ENCODE data around the gene F5. TPM values are rescaled to one million over a fixed set of nuclear protein-coding genes. Genes with fewer than 3 reads are reported as not detected.
"Not testable (repeated sequence)": the region's sequence is repeated elsewhere in the genome, so short reads cannot be mapped to it uniquely, and the experiment has no call there.

F5 gene
- total RNA-seq, 1 donor from 2014 or later = 9.1 TPM

DNA sequence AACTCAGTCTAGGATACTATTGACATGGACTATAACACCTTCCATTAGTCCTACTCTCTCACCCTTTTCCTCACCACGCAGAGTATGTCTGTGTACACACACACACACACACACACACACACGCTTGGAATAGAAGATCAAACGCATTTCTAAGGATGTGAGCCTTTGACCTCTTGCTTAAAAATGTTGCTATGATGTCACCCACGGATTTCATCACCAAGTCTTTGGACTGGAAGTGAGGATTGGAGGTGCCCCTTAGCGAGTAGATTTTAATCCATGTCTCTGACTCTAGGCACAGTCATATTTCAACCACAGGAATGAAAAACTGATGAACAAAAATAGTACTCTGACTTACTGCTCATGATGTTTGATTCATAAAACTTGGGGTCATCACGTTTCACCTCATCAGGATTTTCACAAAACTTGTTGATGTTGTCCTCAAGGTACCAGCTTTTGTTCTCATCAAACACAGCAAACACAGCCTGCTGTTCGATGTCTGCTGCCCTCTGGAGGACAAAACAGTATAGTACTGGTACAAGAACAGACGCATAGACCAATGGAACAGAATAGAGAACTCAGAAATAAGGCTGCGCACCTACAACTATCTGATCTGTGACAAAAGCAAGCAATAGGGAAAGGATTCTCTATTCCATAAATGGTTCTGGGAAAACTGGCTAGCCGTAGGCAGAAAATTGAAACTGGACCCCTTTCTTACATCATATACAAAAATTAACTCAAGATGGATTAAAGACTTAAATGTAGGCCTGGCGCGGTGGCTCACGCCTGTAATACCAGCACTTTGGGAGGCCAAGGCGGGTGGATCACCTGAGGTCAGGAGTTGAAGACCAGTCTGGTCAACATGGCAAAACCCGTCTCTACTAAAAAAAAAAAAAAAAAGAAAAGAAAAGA, 39.9 kb downstream of the F5 start:
- intact Hi-C loops (cut with micrococcal nuclease) = loop anchor here (1.0 to 5.0 kb wide), 6 partner anchors 60 to 1108 kb away; partner anchors contain the start of genes BLZF1 and NME7

DNA sequence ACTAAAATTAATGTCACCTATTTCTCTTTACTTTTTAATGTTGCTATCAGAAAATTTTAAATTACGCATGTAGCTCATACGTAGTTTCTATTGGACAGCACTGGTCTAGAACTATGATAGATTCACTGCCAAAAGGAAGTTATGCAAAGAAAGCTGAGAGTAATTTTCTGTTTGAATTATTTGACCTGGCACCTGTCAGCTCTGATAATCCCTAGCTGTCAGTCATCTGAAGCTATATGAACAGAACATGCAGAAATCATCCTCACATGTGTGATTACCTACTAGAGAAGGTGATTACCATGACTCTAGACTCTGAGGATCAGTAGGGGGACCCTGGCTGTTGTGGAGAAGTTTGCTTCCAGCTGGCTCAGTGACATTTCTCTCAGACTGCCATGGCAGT, 40.8 kb downstream of the F5 start:
- intact Hi-C loops (cut with micrococcal nuclease) = loop anchor here (5.0 kb wide), 1 partner anchor 178 kb away; the partner anchor contains the start of genes BLZF1 and NME7

DNA sequence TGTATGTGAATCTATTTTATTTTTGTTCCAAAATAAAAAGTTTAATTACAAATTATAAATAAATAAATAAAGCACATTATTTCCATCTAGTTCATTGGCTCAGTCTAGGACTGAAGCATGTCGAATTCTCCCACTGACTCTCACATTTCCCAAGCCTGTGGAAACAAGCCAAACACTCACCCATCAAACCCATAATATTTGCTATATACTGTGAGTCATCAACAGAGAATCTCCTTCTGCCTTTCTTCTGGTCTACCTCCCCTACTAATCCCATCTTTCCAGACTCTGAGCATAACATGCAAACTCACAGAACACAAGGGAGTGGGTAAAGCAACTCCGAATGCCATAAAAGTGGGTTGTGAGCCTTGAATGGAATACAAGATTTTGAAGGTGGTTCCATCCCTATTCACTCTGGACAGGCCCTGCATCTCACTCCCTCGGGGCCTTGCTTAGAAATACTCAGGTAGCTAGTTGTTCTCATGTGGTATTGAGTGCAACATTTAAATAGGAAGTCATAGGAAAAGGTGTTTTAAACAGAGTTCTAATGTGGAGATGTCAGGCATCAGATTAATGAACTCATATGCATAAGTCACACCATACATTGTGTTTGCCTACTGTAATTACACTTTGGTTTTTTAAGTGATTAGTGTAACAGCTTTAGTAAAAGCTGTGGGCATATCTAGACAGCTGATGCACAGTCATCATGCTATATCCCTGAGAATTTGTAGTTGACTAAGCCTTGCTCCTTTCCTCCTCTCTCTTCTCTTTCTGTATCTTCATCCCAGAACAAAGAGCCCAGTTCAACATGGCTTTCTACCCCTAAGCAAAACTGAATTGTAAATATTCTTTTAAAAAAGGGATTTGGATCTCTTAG, 47.0 kb downstream of the F5 start:
- intact Hi-C loops (cut with micrococcal nuclease) = no loop called here

DNA sequence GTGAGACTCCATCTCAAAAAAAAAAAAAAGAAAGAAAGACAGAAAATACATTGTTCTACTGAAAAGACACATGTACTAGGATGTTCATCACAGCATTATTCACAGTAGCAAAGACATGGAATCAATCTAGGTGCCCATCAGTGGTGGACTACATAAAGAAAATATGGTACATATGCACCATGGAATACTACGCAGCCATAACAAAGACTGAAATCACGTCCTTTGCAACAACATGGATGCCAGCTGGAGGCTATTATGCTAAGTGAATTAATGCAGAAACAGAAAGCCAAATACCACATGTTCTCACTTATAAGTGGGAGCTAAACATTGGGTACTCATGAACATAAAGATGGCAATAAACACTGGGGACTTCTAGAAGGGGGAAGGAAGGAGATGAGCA, 51.6 kb downstream of the F5 start:
- intact Hi-C loops (cut with micrococcal nuclease) = no loop called here

- intact Hi-C loops (cut with micrococcal nuclease) = not testable (repeated sequence)
Measured at GRCh38 chr1:169533528-169534190, 52.6 kb downstream of the F5 start.

DNA sequence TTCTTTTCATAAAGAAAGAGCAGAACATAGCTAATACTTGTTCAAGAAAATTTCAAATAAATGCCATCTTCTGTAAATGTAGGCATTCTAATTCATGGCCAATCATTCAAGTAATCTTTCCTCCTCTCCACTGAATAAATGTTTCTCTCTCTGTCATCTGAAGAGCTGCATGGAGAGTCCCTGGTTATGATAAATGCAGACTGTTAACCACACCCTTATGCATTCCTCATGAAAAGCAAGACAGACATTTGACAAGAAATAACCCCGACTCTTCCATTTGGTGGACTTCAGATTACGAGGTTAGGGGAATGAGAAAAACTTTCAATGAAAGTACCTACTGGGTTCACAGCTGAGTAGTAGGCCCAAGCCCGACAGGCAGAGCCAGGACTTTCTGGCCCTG, 55.8 kb downstream of the F5 start:
- intact Hi-C loops (cut with micrococcal nuclease) = no loop called here

GRCh38 chr1:169529068-169529642, 57.1 kb downstream of the F5 start:
- intact Hi-C loops (cut with micrococcal nuclease) = loop anchor here (5.0 kb wide), 1 partner anchor 42 kb away; the partner anchor contains the start of gene SLC19A2

DNA sequence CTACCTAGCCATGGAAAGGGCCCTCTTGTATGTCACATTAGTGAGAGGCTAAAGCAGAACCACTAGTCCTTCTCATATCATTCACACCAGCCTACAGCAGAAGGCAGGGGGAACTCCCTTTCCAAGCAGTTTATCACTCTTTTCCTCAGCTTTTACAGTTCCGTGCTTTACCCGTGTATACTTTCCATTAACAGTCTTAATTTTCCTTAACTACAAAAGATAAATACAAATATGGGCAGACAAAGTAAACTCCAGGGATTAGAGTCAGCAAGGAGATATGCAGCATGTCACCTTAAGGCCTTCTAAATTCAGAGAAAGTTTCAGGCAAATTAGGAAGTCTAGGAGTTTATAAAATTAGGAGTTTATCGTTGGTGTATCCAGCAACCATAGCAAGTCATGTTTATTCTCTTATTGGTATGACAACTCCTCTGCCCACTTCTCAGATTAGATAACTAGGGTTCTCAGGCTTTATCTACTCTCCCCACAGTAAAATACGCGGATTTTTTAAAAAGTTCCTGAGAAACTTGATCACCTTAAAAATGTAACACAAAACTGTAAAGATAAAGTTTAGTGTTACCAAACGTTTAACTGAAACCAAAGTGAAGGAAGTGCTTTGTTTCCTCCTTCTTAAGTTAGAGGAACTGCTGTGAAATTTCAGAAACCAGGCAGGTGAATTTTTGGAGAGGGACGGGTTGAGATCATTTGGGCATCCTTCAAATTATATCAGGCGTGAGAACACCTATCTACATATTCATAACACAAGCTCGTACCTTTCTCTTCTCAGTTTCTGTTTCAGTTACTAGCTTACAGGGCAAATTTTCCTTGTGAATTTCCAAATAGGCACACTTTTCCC, 57.8 kb downstream of the F5 start:
- intact Hi-C loops (cut with micrococcal nuclease) = loop anchor here (5.0 kb wide), 1 partner anchor 41 kb away; the partner anchor contains the start of gene SLC19A2

GRCh38 chr1:169527451-169528214, 58.6 kb downstream of the F5 start:
- intact Hi-C loops (cut with micrococcal nuclease) = loop anchor here (5.0 kb wide), 1 partner anchor 40 kb away; the partner anchor contains the start of gene SLC19A2

- intact Hi-C loops (cut with micrococcal nuclease) = loop anchor here (5.0 kb wide), 1 partner anchor 40 kb away; the partner anchor contains the start of gene SLC19A2
Measured at GRCh38 chr1:169527001-169527400, 59.3 kb downstream of the F5 start.

DNA sequence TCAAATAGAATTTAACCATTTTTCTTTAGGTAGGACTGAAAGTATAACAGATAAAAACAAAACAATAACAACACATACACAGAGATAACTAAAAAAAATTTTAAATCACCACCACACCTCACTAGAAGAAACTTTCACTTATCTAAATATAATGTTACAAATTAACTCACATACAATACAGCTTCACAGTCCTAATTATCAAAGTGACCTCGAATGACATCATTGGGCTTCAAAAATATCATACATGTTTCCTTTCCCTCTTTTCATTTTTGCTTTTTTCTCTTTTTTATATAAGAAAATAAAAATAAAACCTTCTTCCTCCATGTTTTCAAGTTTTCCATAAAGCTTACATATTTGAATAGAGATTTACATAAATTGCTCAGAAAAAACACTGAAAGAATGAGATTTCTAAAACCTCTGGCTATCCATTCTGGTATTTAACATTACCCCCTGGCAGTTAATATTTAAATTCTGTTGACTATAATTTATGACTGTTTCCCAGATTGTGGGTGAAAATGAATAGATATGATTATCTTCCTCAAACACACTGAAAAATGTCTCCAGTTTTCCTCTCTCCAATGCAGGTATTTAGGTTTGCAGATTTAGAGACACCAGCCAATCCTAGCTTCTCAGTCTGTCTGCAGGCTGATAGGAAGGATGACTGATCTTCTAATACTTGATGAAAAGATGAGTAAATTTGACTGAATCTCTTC, 60.0 kb downstream of the F5 start:
- intact Hi-C loops (cut with micrococcal nuclease) = loop anchor here (5.0 kb wide), 1 partner anchor 39 kb away; the partner anchor contains the start of gene SLC19A2

- intact Hi-C loops (cut with micrococcal nuclease) = loop anchor here (5.0 kb wide), 1 partner anchor 38 kb away; the partner anchor contains the start of gene SLC19A2
Measured at GRCh38 chr1:169525391-169525790, 60.9 kb downstream of the F5 start.

- intact Hi-C loops (cut with micrococcal nuclease) = no loop called here
Measured at GRCh38 chr1:169523904-169524303, 62.4 kb downstream of the F5 start.

GRCh38 chr1:169521226-169521625, 65.1 kb downstream of the F5 start:
- intact Hi-C loops (cut with micrococcal nuclease) = no loop called here

GRCh38 chr1:169517558-169518186, 68.6 kb downstream of the F5 start:
- intact Hi-C loops (cut with micrococcal nuclease) = no loop called here

DNA sequence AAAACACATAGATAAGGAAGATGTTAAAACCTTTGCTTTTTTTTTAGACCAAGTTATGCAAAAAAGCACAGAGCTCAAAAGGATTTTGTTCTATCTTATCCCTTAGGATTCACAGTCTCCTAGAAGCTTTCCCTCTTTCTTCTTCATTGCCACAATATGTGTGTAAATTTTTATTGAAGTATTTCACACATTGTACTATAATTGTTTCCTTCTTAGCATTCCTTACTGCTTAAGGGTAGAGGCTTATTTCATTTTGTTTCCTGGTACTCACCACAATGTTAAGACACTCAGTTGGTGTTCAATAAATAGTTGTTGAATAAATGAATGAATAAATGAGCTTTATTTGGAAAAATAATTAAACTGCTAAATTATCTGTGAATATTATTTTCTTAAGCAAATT, 70.6 kb downstream of the F5 start:
- intact Hi-C loops (cut with micrococcal nuclease) = no loop called here

- intact Hi-C loops (cut with micrococcal nuclease) = no loop called here
Measured at GRCh38 chr1:169514566-169515270, 71.6 kb downstream of the F5 start.

Data from T-helper 2 cell treated with Interferon-gamma antibody and Interleukin-4, amounts not matched to agents 100 ng/mL and 5 ng/mL, for 36 hours (primary cell).